ENCODE results near the gene WDR64. TPM values are rescaled to one million over a fixed set of nuclear protein-coding genes. Genes with fewer than 3 reads are reported as not detected.

Gene WDR64
- total RNA-seq, 3 donors from 2014 or later, result 0.25 TPM; not detected in 2

DNA sequence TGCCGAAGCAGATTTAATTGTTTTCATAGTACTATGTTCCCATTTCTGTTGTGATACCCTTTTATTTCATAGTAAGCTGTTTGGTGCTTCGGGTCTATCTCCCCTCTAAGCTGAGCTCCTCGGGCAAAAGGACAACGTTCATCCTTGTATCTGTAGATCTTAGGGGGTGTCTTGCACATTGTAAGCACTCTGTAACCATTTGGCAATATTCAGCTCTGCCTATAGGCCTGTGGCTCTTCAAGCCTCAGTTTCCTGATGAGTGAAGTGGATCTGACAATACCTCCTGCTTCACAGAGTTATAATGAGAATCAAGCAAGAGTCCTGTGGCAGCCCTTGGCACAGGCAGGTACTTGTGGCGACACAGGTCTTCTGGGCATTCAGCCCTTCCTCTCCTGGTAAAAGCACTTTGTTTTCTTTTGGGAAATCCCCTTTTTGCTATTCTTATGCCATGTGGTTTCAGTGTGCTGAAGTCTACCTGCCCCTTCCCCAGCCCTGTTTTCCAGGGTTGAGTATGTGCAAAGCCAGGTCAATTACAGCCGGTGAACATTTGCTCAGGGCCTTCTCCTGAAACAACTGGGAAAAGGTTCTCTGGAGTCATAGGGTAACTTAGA is 187.4 kb downstream of the WDR64 start:
- DNase-seq (no peak), ATAC-seq (no peak)
- H3K4me3 ChIP-seq, result no peak overlapping the region
- no peaks in the 10 kb centered on the region for H3K4me1 ChIP-seq (ENCODE audit: low read depth)
- TF ChIP-seq, protein P1, sequence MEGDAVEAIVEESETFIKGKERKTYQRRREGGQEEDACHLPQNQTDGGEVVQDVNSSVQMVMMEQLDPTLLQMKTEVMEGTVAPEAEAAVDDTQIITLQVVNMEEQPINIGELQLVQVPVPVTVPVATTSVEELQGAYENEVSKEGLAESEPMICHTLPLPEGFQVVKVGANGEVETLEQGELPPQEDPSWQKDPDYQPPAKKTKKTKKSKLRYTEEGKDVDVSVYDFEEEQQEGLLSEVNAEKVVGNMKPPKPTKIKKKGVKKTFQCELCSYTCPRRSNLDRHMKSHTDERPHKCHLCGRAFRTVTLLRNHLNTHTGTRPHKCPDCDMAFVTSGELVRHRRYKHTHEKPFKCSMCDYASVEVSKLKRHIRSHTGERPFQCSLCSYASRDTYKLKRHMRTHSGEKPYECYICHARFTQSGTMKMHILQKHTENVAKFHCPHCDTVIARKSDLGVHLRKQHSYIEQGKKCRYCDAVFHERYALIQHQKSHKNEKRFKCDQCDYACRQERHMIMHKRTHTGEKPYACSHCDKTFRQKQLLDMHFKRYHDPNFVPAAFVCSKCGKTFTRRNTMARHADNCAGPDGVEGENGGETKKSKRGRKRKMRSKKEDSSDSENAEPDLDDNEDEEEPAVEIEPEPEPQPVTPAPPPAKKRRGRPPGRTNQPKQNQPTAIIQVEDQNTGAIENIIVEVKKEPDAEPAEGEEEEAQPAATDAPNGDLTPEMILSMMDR (IDR thresholded peaks at IDR 0.05), result no peak
- no peaks in the 10 kb centered on the region for H3K9me3 ChIP-seq
- intact Hi-C loops (cut with DNase I, micrococcal nuclease), result no loop called here
- H3K36me3 ChIP-seq (ENCODE audit: low read depth), result no peaks in the 10 kb centered on the region

DNA sequence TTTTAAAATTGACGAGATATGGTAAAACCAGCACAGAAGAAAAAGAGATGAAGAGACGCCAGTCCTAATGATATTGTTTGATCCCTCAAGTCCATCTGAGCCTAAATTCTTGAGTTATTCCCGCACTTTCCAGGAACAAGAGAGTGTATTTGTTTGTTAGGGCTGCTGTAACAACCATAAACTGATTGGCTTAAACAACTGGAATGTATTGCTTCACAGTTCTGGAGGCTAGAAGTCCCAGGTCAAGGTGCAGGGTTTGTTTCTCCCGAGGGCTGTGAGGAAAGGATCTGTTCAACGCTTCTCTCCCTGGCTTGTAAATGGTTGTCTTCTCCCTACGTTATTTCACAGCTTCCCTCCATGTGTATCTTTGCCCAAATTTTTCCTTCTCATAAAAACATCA is 188.1 kb downstream of the WDR64 start:
- Histone ChIP-seq H3K4me1 (ENCODE audit: low read depth) (no peaks in the 10 kb centered on the region), H3K4me3 (no peak overlapping the region), H3K9me3 (no peaks in the 10 kb centered on the region), H3K36me3 (ENCODE audit: low read depth) (no peaks in the 10 kb centered on the region)
- intact Hi-C loops (cut with DNase I, micrococcal nuclease), result no loop called here
- DNase-seq (no peak), ATAC-seq (no peak)
- TF ChIP-seq, protein P1 (IDR thresholded peaks at IDR 0.05), result no peak

DNA sequence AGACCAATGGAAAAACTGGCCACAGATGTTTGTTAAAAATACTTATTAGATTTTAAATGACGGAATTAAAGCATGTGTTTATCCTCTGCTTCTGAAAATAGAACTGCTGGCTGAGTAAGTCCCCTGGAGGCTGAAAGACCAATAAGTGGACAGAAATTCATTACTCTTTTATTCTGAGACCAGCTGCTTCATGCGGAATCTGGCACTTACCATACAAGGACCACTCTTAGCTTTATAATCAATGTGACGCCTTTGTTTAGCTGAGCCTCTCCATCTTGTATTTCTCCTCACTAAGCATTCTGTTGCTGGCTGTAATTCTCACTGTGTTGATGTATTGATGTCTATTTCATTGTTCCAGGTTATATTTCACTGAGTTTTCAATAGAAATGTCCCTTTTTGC is 189.6 kb downstream of the WDR64 start:
- H3K4me3 ChIP-seq, result no peak overlapping the region
- no peaks in the 10 kb centered on the region for H3K9me3 ChIP-seq
- H3K36me3 ChIP-seq (ENCODE audit: low read depth), result no peaks in the 10 kb centered on the region
- intact Hi-C loops (cut with DNase I, micrococcal nuclease), result no loop called here
- DNase-seq, result no peak
- no peak for ATAC-seq
- TF ChIP-seq, protein P1 (IDR thresholded peaks at IDR 0.05), result no peak
- H3K4me1 ChIP-seq (ENCODE audit: low read depth), result no peaks in the 10 kb centered on the region

GRCh38 chr1:241842565-241842964 is 190.5 kb downstream of the WDR64 start:
- intact Hi-C loops (cut with DNase I, micrococcal nuclease), result no loop called here
- no peak for DNase-seq
- H3K36me3 ChIP-seq (ENCODE audit: low read depth), result no peaks in the 10 kb centered on the region
- no peaks in the 10 kb centered on the region for H3K9me3 ChIP-seq
- H3K4me1 ChIP-seq (ENCODE audit: low read depth), result peaks cover 5% of the 10 kb centered on the region
- no peak overlapping the region for H3K4me3 ChIP-seq
- TF ChIP-seq, protein P1 (IDR thresholded peaks at IDR 0.05), result no peak
- ATAC-seq, result no peak

DNA sequence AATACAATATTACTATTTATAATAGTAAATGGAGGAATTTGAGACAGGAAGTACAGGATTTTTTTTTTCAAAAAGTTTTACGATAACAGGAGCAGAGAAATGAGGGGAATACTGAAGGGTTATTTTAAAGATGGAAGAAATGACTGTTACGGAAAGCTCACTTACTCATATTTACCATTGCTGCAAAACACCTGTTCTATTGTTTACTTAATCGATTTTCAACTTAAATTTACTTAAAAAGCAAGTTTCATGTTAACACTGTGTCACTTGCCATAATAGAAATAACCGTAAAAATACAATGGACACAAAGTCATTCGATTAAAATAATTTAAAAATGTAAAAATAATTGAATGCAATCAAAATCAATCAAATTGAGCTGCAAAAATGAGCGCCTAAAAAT is 192.5 kb downstream of the WDR64 start:
- H3K4me1 ChIP-seq (ENCODE audit: low read depth), result peaks cover 11% of the 10 kb centered on the region
- H3K36me3 ChIP-seq (ENCODE audit: low read depth), result no peaks in the 10 kb centered on the region
- H3K4me3 ChIP-seq, result no peak overlapping the region
- TF ChIP-seq, protein P1 (IDR thresholded peaks at IDR 0.05), result no peak
- H3K9me3 ChIP-seq, result no peaks in the 10 kb centered on the region
- intact Hi-C loops (cut with DNase I, micrococcal nuclease), result no loop called here
- ATAC-seq (no peak), DNase-seq (no peak)

- DNase-seq, result no peak
- intact Hi-C loops (cut with DNase I, micrococcal nuclease), result no loop called here
Measured at GRCh38 chr1:241846375-241846774, 194.3 kb downstream of the WDR64 start.

More at GRCh38 chr1:241846375-241846774, 194.3 kb downstream of the WDR64 start:
- Histone ChIP-seq H3K9me3 (no peaks in the 10 kb centered on the region), H3K36me3 (ENCODE audit: low read depth) (no peaks in the 10 kb centered on the region), H3K4me3 (no peak overlapping the region), H3K4me1 (ENCODE audit: low read depth) (peaks cover 11% of the 10 kb centered on the region)
- ATAC-seq, result no peak
- TF ChIP-seq, protein P1 (IDR thresholded peaks at IDR 0.05), result no peak

All from mucosa of descending colon (tissue), 3 donors.